Lung (tissue), 16 donors: ENCODE measurements around the gene IGSF9. TPM values are rescaled to one million over a fixed set of nuclear protein-coding genes. Genes with fewer than 3 reads are reported as not detected.
A peak's percentile ranks its signal among the peaks of the same experiment; 100 is the strongest.

Experiments
- ATAC-seq: fragments of 200-7000 bp; cut with Tn5 transposase; one replicate; pipeline ENCODE4 v1.9.1; 2020; ENCODE audit warnings: moderate number of reproducible peaks; ENCODE audit not compliant: insufficient read depth, low FRiP score
- DNase-seq, 3 donors: peaks; one replicate each; pipeline ENCODE4 v3.0.0-alpha.2; 2013 to 2017
- H3K27ac ChIP-seq, 2 donors: one replicate each; pipeline ENCODE4 v1.5.1; 2013; ENCODE audit warnings: mild to moderate bottlenecking in 2 of 2, moderate library complexity in 2 of 2, control low read depth in 1 of 2, inconsistent platforms in 1 of 2, low read depth in 1 of 2, low read length in 1 of 2
- H3K27me3 ChIP-seq, 3 donors: one replicate each; pipeline ENCODE4 v1.5.1; 2013; ENCODE audit warnings: low read length in 2 of 3; ENCODE audit not compliant: control insufficient read depth in 3 of 3, insufficient read depth in 3 of 3
- H3K36me3 ChIP-seq, 4 donors: one replicate each; pipeline ENCODE4 v1.5.1; 2013; ENCODE audit warnings: low read length in 4 of 4, mild to moderate bottlenecking in 1 of 4, moderate library complexity in 1 of 4; ENCODE audit not compliant: control insufficient read depth in 4 of 4, insufficient read depth in 4 of 4
- H3K4me1 ChIP-seq, 5 donors: one replicate each; pipeline ENCODE4 v1.5.1; 2013; ENCODE audit warnings: low read length in 5 of 5, mild to moderate bottlenecking in 2 of 5, moderate library complexity in 1 of 5; ENCODE audit not compliant: control insufficient read depth in 5 of 5, insufficient read depth in 5 of 5
- H3K4me3 ChIP-seq: one replicate; pipeline ENCODE4 v1.5.1; 2013; ENCODE audit warnings: mild to moderate bottlenecking, control low read depth, moderate library complexity
- H3K9ac ChIP-seq, 2 donors: one replicate each; pipeline ENCODE4 v1.5.1; 2013; ENCODE audit warnings: low read length in 2 of 2, control low read depth in 1 of 2; ENCODE audit not compliant: insufficient read depth in 1 of 2
- H3K9me3 ChIP-seq, 4 donors: one replicate each; pipeline ENCODE4 v1.5.1; 2013; ENCODE audit warnings: low read length in 3 of 4, mild to moderate bottlenecking in 1 of 4, moderate library complexity in 1 of 4; ENCODE audit not compliant: control insufficient read depth in 4 of 4, insufficient read depth in 3 of 4
- CTCF ChIP-seq: IDR thresholded peaks from 2 replicates; pipeline ENCODE4 v1.5.1; 2012; ENCODE audit warnings: mild to moderate bottlenecking; ENCODE audit errors: control extremely low read depth, extremely low read depth
- WGBS, 2 donors: extraction: QIAGEN DNeasy Blood & Tissue Kit; methylation state at CpG; one replicate each; pipeline ENCODE4 v1.1.7; 2013; 5-methylcytosine and 5-hydroxymethylcytosine counted together
- long read RNA-seq, 5 donors: transcript quantifications; one replicate each; lab custom pipeline, GENCODE V29; 2026
- polyA plus RNA-seq, 2 donors: library from polyadenylated mRNA; stranded (reverse); fragments of 200-250 nt; gene quantifications; one replicate each; pipeline ENCODE4 v1.2.1, GENCODE V29; 2013
- total RNA-seq, 2 donors: library from RNA; depleted of rRNA in 1 of 2; stranded (reverse); fragments of >200 nt in 1 of 2; gene quantifications; one replicate each; pipeline ENCODE4 v1.2.1, GENCODE V29; 2014 to 2021
- donor health status: control.
- donor health status: control.
- donor health status: Bipolar disorder and iron deficiency.
- donor health status: healthy.
- donor health status: DM: yes; HTN: yes; CAD: no.

Gene IGSF9, protein sequence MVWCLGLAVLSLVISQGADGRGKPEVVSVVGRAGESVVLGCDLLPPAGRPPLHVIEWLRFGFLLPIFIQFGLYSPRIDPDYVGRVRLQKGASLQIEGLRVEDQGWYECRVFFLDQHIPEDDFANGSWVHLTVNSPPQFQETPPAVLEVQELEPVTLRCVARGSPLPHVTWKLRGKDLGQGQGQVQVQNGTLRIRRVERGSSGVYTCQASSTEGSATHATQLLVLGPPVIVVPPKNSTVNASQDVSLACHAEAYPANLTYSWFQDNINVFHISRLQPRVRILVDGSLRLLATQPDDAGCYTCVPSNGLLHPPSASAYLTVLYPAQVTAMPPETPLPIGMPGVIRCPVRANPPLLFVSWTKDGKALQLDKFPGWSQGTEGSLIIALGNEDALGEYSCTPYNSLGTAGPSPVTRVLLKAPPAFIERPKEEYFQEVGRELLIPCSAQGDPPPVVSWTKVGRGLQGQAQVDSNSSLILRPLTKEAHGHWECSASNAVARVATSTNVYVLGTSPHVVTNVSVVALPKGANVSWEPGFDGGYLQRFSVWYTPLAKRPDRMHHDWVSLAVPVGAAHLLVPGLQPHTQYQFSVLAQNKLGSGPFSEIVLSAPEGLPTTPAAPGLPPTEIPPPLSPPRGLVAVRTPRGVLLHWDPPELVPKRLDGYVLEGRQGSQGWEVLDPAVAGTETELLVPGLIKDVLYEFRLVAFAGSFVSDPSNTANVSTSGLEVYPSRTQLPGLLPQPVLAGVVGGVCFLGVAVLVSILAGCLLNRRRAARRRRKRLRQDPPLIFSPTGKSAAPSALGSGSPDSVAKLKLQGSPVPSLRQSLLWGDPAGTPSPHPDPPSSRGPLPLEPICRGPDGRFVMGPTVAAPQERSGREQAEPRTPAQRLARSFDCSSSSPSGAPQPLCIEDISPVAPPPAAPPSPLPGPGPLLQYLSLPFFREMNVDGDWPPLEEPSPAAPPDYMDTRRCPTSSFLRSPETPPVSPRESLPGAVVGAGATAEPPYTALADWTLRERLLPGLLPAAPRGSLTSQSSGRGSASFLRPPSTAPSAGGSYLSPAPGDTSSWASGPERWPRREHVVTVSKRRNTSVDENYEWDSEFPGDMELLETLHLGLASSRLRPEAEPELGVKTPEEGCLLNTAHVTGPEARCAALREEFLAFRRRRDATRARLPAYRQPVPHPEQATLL
- total RNA-seq (1 to 10 TPM; 1.8 to 4.9 TPM), polyA plus RNA-seq (1 to 10 TPM; 1.4 to 2.2 TPM)
- long read RNA-seq, donor 1: 0 reads
- long read RNA-seq, donor 2: 0 reads
- long read RNA-seq, donor 3: 0 reads
- long read RNA-seq, donor 4: 0 reads
- long read RNA-seq, donor 5, partial matches to known transcripts: 5 of 5 reads
- long read RNA-seq, donor 5, other reads (novel, unspliced or antisense): 0 of 5 reads

GRCh38 chr1:159945483-159946241 is at the start of gene IGSF9:
TSS of gene IGSF9 (minus strand) at chr1:159945613. CDS start at chr1:159943454, 2,159 bp downstream.
- ATAC-seq (peak; percentile 86), DNase-seq (peak; percentile 92 to 95 (median 94))
- no peaks in the 10 kb centered on the region for H3K9me3 ChIP-seq
- H3K27ac ChIP-seq: peak within 1 kb of the TSS in 1 of 2 donors; percentile 20
- WGBS, 2 donors: 2 to 4% methylated on average over 57 to 58 of the region's 58 CpGs
- peaks cover 0 to 22% (median 8%) of the 10 kb centered on the region in 5 donors for H3K4me1 ChIP-seq
- no peak within 1 kb of the TSS for H3K9ac ChIP-seq
- no peak within 1 kb of the TSS for H3K4me3 ChIP-seq
- no peaks in the 10 kb centered on the region for H3K27me3 ChIP-seq
- no peaks in the 10 kb centered on the region for H3K36me3 ChIP-seq
- peak; percentile 40 for TF ChIP-seq CTCF

GRCh38 chr1:159994896-159995295 is 49.5 kb upstream of the IGSF9 start:
- H3K27ac ChIP-seq: no peak overlapping the region

More at GRCh38 chr1:159994896-159995295, 49.5 kb upstream of the IGSF9 start:
- Histone ChIP-seq H3K27me3 (peaks cover 0 to 5% (median 0%) of the 10 kb centered on the region in 3 donors), H3K9me3 (no peaks in the 10 kb centered on the region), H3K4me3 (no peak overlapping the region), H3K4me1 (peaks cover 0 to 6% (median 0%) of the 10 kb centered on the region in 5 donors), H3K36me3 (no peaks in the 10 kb centered on the region), H3K9ac (no peak overlapping the region)
- ATAC-seq: no peak
- no peak for TF ChIP-seq CTCF
- 91 to 93% methylated on average over 2 of the region's 2 CpGs for WGBS, 2 donors
- no peak for DNase-seq
